Heart left ventricle (tissue), 13 donors: ENCODE results near the gene OR5H14.

Experiments
- CTCF ChIP-seq, 12 donors: fragments of 200-600 bp; sonication (generic) in 4 of 12; IDR thresholded peaks; one replicate each; pipeline versions ENCODE4 v1.5.0 to v1.8.0; 2018 to 2022; ENCODE audit warnings: antibody characterized with exemption in 12 of 12, mild to moderate bottlenecking in 5 of 12
- POLR2A ChIP-seq, 2 donors: fragments of 450-650 bp; IDR thresholded peaks; one replicate each; pipeline ENCODE4 v1.6.1; 2017; ENCODE audit warnings: antibody characterized with exemption in 2 of 2, mild to moderate bottlenecking in 2 of 2, moderate library complexity in 2 of 2
- donor health status: ischemic (EF 13 %, LVEDD 7.1; RV severe dilation, severe dysfunction).
- donor health status: DM: no; HTN: yes; CAD: no.
- donor health status: DM: no; HTN: no; CAD: no.
- donor health status: ischemic (EF 25% LVEDD 6.9; RV normal size, moderate dysfunction).
- donor health status: ischemic (EF 25% LVEDD 5.7; RV mildly dilated, moderate dysfunction).
- donor health status: ischemic (EF 35%, LVEDD 5.7; RV mildly dilated, moderate dysfunction).
- donor health status: nonischemic (EF 11% LVEDD 7.7; RV severe dilation, severe dysfunction).
- donor health status: DM: yes; HTN: yes; CAD: no.
- donor health status: PGD.
- donor health status: ischemic (EF 29% LVEDD 5.4; RV normal size, mild dysfunction).
- donor health status: nonischemic (EF 23%, LVEDD 6.1; RV moderate dilation, normal function).

DNA sequence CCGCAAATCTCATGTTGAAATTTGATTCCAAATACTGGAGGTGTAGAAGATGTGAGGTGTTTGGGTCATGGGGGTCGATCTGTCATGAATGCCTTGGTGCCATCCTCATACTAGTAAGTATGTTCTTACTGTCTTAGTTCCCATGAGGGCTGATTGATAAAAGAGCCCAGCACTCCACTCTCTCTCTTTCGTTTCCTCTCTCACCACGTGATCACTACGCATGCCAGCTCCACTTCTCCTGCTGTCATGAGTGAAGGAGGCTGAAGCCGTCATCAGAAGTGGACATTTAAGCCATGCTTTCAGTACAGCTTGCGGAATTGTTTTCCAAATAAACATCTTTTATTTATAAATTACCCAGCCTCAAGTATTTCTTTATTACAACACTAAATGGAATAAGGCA lies 25.3 kb downstream of the OR5H14 start:
- TF ChIP-seq POLR2A (IDR thresholded peaks at IDR 0.05) (no peak), CTCF (IDR thresholded peaks at IDR 0.05) (no peak)
